RWPE2 (cell line): Measurements from ENCODE around the gene PCCA.

Experiments
- ATAC-seq: fragments of 200-7000 bp; cut with Tn5 transposase; 3 replicates; pipeline ENCODE4 v1.9.1; 2021; ENCODE audit warnings: low read depth
- DNase-seq: peaks from one replicate; pipeline ENCODE4 v3.0.0-alpha.2; 2020; ENCODE audit warnings: low spot score
- H3K27ac ChIP-seq: fragments of 450-650 bp; 2 replicates; pipeline ENCODE4 v1.5.1; 2017; ENCODE audit warnings: mild to moderate bottlenecking; ENCODE audit not compliant: poor library complexity, severe bottlenecking
- H3K27me3 ChIP-seq: fragments of 250-450 bp; sonication (Bioruptor Pico); 2 replicates; pipeline ENCODE4 v1.5.1; 2021; ENCODE audit warnings: mild to moderate bottlenecking, moderate library complexity; ENCODE audit not compliant: insufficient read depth, poor library complexity, severe bottlenecking
- H3K36me3 ChIP-seq: fragments of 250-450 bp; sonication (Bioruptor Pico); 2 replicates; pipeline ENCODE4 v1.5.1; 2020; ENCODE audit warnings: low read depth, mild to moderate bottlenecking, moderate library complexity
- H3K4me1 ChIP-seq: fragments of 250-450 bp; sonication (Bioruptor Pico); 2 replicates; pipeline ENCODE4 v1.5.1; 2021; ENCODE audit warnings: mild to moderate bottlenecking, moderate library complexity; ENCODE audit not compliant: insufficient read depth, poor library complexity, severe bottlenecking
- H3K4me3 ChIP-seq: fragments of 250-450 bp; sonication (Bioruptor Pico); 2 replicates; pipeline ENCODE4 v1.5.1; 2021; ENCODE audit warnings: mild to moderate bottlenecking, moderate library complexity; ENCODE audit not compliant: severe bottlenecking
- H3K9me3 ChIP-seq: fragments of 250-450 bp; sonication (Bioruptor Pico); 2 replicates; pipeline ENCODE4 v1.5.1; 2021; ENCODE audit warnings: mild to moderate bottlenecking, moderate library complexity; ENCODE audit not compliant: severe bottlenecking
- TF ChIP-seq, protein P1 (sequence below): fragments of 450-650 bp; IDR thresholded peaks from one replicate; pipeline ENCODE4 v1.5.1; 2017; ENCODE audit warnings: mild to moderate bottlenecking, moderate library complexity; ENCODE audit not compliant: poor library complexity, severe bottlenecking

The PCCA gene

DNA sequence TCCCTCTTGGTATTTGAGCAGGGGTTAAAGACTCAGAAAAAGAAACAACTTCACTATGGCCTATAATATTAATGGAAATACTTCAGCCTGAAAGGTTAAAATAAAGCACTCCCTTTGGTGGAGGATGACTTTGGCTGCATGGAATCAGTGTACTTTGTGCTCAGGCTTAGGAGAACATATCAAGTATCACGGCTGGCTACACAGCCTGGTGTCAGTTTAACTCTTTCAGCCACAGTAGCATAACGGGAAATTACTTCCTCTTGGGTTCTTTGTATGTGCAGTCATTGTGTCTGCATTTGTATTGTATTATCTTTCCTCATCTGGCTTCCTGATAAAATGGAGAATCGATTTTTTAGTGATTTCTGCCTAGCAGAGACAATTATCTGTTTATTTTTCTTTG, 260.7 kb downstream of the PCCA start:
- TF ChIP-seq, protein P1, sequence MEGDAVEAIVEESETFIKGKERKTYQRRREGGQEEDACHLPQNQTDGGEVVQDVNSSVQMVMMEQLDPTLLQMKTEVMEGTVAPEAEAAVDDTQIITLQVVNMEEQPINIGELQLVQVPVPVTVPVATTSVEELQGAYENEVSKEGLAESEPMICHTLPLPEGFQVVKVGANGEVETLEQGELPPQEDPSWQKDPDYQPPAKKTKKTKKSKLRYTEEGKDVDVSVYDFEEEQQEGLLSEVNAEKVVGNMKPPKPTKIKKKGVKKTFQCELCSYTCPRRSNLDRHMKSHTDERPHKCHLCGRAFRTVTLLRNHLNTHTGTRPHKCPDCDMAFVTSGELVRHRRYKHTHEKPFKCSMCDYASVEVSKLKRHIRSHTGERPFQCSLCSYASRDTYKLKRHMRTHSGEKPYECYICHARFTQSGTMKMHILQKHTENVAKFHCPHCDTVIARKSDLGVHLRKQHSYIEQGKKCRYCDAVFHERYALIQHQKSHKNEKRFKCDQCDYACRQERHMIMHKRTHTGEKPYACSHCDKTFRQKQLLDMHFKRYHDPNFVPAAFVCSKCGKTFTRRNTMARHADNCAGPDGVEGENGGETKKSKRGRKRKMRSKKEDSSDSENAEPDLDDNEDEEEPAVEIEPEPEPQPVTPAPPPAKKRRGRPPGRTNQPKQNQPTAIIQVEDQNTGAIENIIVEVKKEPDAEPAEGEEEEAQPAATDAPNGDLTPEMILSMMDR: no peak
- Histone ChIP-seq H3K27ac (no peak overlapping the region), H3K9me3 (no peaks in the 10 kb centered on the region), H3K4me3 (no peak overlapping the region), H3K36me3 (no peaks in the 10 kb centered on the region), H3K27me3 (no peaks in the 10 kb centered on the region), H3K4me1 (peaks cover 8% of the 10 kb centered on the region)
- DNase-seq (no peak), ATAC-seq (no peak)

DNA sequence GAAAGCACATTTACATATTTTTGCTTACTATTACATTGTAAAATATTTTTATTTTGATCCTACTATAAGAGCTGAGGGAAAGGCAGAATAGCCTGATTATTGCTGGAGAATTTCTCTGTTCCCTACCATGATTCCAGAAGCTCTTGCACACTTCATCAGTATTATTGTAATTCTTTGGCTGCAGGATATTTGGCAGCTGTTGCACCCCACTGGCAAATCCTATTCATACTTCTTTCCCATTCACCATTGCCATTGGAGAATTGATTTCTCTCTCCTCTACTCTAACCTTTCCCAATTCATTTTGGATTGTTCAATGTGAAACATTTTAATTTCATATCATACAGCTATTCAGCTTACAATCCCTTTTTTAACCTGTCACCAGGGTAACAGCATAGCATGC, 261.7 kb downstream of the PCCA start:
- Histone ChIP-seq H3K27me3 (no peaks in the 10 kb centered on the region), H3K4me3 (no peak overlapping the region), H3K4me1 (peaks cover 8% of the 10 kb centered on the region), H3K9me3 (no peaks in the 10 kb centered on the region), H3K27ac (no peak overlapping the region), H3K36me3 (no peaks in the 10 kb centered on the region)
- TF ChIP-seq, protein P1: no peak
- DNase-seq (no peak), ATAC-seq (no peak)

DNA sequence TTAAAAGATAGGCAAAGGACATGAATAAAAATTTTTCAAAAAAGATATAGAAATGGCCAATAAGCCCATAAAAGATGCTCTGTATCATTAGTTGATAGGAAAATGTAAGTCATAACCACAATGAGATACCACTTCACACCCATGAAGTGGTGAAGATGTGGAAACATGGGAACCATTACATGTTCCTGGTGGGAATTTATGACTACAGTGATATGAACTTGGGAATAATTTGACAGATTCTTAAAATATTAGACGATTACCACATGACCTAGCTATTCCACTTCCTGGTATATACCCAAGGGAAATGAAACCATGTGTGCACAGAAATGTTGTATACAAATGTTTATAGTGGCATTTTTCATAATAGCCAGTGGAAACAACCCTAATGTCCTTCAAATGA, 267.5 kb downstream of the PCCA start:
- H3K36me3 ChIP-seq: no peaks in the 10 kb centered on the region
- DNase-seq: no peak
- ATAC-seq: no peak
- no peak overlapping the region for H3K27ac ChIP-seq
- TF ChIP-seq, protein P1: no peak
- H3K4me1 ChIP-seq: no peaks in the 10 kb centered on the region
- H3K9me3 ChIP-seq: no peaks in the 10 kb centered on the region
- H3K4me3 ChIP-seq: no peak overlapping the region
- no peaks in the 10 kb centered on the region for H3K27me3 ChIP-seq

DNA sequence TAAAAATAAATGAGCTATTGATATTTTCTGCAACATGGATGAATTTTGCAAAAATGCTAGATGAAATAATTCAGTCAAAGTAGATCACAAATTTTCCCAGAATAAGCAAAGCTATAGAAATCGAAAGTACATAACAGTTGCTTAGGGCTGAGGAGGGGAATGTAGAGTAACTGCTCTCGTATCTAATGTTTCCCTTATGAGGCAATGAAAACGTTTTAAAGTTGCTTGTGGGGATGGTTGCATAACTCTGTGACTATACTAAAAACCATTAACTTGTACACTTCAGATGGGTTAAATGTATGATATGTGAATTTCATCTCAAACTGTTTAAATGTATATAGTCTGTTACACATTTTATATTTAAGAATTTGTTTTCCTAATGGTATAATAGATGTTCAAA, 268.0 kb downstream of the PCCA start:
- Histone ChIP-seq H3K36me3 (no peaks in the 10 kb centered on the region), H3K27ac (no peak overlapping the region), H3K4me3 (no peak overlapping the region), H3K4me1 (no peaks in the 10 kb centered on the region), H3K27me3 (no peaks in the 10 kb centered on the region), H3K9me3 (no peaks in the 10 kb centered on the region)
- TF ChIP-seq, protein P1: no peak
- ATAC-seq (no peak), DNase-seq (no peak)

DNA sequence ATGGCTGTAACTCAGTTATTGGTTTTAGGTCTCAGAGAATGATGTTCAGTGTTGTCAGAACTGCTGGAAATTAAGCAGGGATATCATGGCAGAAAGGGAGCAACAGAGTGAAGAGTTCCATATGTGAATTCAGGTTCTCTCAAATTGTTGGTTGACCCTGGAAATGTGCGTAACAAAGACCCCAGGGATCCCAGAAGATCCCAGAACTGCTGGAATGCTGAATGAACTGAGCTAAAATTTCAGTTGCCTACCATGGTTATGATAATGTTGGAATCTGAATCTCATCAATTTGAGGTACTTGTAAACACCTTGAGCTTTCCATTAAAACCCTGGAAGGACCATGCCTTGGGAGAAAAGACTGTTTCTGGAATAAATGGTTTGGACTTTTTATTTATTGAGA, 268.9 kb downstream of the PCCA start:
- ATAC-seq: no peak
- H3K27ac ChIP-seq: no peak overlapping the region
- no peaks in the 10 kb centered on the region for H3K36me3 ChIP-seq
- no peak for DNase-seq
- no peaks in the 10 kb centered on the region for H3K9me3 ChIP-seq
- no peak overlapping the region for H3K4me3 ChIP-seq
- H3K4me1 ChIP-seq: no peaks in the 10 kb centered on the region
- no peaks in the 10 kb centered on the region for H3K27me3 ChIP-seq
- TF ChIP-seq, protein P1: no peak
